ENCODE measurements around the gene PPP6R3. TPM values are rescaled to one million over a fixed set of nuclear protein-coding genes. Genes with fewer than 3 reads are reported as not detected.

PPP6R3 gene
- total and polyA plus RNA-seq, 8 donors = 84.6 to 130 (median 109) TPM

GRCh38 chr11:68480193-68480592 is 19.6 kb downstream of the PPP6R3 start:
- intact Hi-C loops (cut with DNase I) = no loop called here
- no peak overlapping the region for H3K27ac ChIP-seq
- DNase-seq = no peak

GRCh38 chr11:68480852-68481510 is 20.4 kb downstream of the PPP6R3 start:
- H3K4me1 ChIP-seq = peaks cover 7 to 48% of the 10 kb centered on the region in 2 donors
- ATAC-seq (peak; percentile 12), DNase-seq (peak in 1 of 4 donors; percentile 39)
- H3K4me3 ChIP-seq = no peak overlapping the region
- peaks cover 0 to 6% of the 10 kb centered on the region in 2 donors for H3K36me3 ChIP-seq
- intact Hi-C loops (cut with DNase I) = no loop called here
- H3K9me3 ChIP-seq = no peaks in the 10 kb centered on the region
- no peak overlapping the region for H3K27ac ChIP-seq
- no peaks in the 10 kb centered on the region for H3K27me3 ChIP-seq
- TF ChIP-seq CTCF (IDR thresholded peaks at IDR 0.05) = no peak

More at GRCh38 chr11:68480193-68480592, 19.6 kb downstream of the PPP6R3 start:
- Histone ChIP-seq H3K4me1 (peaks cover 7 to 48% of the 10 kb centered on the region in 2 donors), H3K36me3 (peaks cover 0 to 6% of the 10 kb centered on the region in 2 donors), H3K9me3 (no peaks in the 10 kb centered on the region), H3K4me3 (no peak overlapping the region), H3K27me3 (no peaks in the 10 kb centered on the region)
- no peak for TF ChIP-seq CTCF (IDR thresholded peaks at IDR 0.05)
- ATAC-seq = no peak

GRCh38 chr11:68481579-68482240 is 21.2 kb downstream of the PPP6R3 start:
- Histone ChIP-seq H3K27ac (no peak overlapping the region), H3K36me3 (peaks cover 0 to 6% of the 10 kb centered on the region in 2 donors), H3K27me3 (no peaks in the 10 kb centered on the region), H3K4me1 (peaks cover 7 to 49% of the 10 kb centered on the region in 2 donors), H3K4me3 (no peak overlapping the region), H3K9me3 (no peaks in the 10 kb centered on the region)
- intact Hi-C loops (cut with DNase I) = no loop called here
- TF ChIP-seq CTCF (IDR thresholded peaks at IDR 0.05) = no peak
- peak; percentile 49 for ATAC-seq
- no peak for DNase-seq

- intact Hi-C loops (cut with DNase I) = no loop called here
Observed at GRCh38 chr11:68488623-68489022, 28.1 kb downstream of the PPP6R3 start.

More at GRCh38 chr11:68488623-68489022, 28.1 kb downstream of the PPP6R3 start:
- Histone ChIP-seq H3K4me3 (no peak overlapping the region), H3K9me3 (no peaks in the 10 kb centered on the region), H3K4me1 (peaks cover 3 to 35% of the 10 kb centered on the region in 2 donors), H3K27ac (no peak overlapping the region), H3K36me3 (no peaks in the 10 kb centered on the region), H3K27me3 (no peaks in the 10 kb centered on the region)
- ATAC-seq (no peak), DNase-seq (no peak)
- TF ChIP-seq CTCF (IDR thresholded peaks at IDR 0.05) = no peak
